Measurements from ENCODE around the gene ARPC4. TPM values are rescaled to one million over a fixed set of nuclear protein-coding genes. Genes with fewer than 3 reads are reported as not detected.

ARPC4 gene
- total RNA-seq, 2 donors from 2014 or later: 155 to 192 TPM

DNA sequence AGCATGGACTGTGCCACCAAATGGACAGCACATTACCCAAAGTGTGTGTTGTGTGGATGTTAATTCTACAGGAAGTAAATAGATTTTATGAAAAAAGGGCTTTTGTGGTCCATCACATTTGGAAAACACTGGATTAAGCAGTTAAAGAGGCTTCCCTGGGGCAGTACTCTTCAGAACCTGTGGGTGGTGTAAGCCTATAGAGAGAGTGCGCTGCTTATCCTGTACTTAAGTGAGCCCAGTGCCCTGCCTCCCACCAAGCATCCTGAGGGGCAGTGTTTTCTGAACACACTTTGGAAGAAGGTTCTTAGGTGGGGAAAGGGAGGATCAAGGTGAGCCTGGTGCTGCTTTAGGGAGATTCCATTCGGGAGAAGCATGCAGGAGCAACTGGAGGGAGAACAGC is 28.1 kb downstream of the ARPC4 start:
- ATAC-seq: no peak
- Mint-ChIP-seq H3K4me3 (no peak overlapping the region), H3K36me3 (ENCODE audit: low read depth) (peaks cover 6% of the 10 kb centered on the region), H3K27me3 (no peaks in the 10 kb centered on the region), H3K27ac (peak overlapping the region; percentile 85), H3K4me1 (no peaks in the 10 kb centered on the region)
- H3K9me3 ChIP-seq (ENCODE audit: control insufficient read depth, low read length, poor library complexity, severe bottlenecking): no peaks in the 10 kb centered on the region
- DNase-seq: no peak

DNA sequence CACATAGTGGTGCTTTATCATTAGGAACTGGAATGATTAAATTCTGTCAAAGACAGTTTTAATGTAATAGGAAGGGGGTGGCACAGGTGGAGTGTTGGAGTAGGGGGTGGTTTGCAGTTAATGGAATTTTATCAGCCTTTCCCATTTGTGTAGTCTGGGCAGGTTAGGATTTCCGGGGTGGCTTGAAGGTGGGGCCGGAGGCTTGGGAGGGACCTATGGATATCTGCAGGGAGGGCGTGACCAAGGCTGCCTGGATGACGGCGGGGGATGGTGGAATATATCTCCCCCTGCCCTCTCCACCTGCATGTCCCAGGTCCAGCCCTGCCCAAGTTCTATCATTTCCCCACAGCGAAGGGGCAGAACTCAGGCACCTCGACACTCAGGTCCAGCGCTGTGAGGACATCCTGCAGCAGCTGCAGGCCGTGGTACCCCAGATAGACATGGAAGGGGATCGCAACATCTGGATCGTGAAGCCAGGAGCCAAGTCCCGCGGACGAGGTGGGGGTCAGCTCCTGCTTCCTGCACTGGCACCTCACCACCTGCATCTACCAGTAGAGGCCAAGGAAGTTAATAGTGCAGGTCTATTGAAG is 32.7 kb downstream of the ARPC4 start:
- no peaks in the 10 kb centered on the region for H3K27me3 Mint-ChIP-seq
- no peaks in the 10 kb centered on the region for H3K9me3 ChIP-seq (ENCODE audit: control insufficient read depth, low read length, poor library complexity, severe bottlenecking)
- H3K4me3 Mint-ChIP-seq: no peak overlapping the region
- no peaks in the 10 kb centered on the region for H3K4me1 Mint-ChIP-seq
- no peak for ATAC-seq
- H3K27ac Mint-ChIP-seq: no peak overlapping the region
- no peak for DNase-seq
- no peaks in the 10 kb centered on the region for H3K36me3 Mint-ChIP-seq (ENCODE audit: low read depth)

DNA sequence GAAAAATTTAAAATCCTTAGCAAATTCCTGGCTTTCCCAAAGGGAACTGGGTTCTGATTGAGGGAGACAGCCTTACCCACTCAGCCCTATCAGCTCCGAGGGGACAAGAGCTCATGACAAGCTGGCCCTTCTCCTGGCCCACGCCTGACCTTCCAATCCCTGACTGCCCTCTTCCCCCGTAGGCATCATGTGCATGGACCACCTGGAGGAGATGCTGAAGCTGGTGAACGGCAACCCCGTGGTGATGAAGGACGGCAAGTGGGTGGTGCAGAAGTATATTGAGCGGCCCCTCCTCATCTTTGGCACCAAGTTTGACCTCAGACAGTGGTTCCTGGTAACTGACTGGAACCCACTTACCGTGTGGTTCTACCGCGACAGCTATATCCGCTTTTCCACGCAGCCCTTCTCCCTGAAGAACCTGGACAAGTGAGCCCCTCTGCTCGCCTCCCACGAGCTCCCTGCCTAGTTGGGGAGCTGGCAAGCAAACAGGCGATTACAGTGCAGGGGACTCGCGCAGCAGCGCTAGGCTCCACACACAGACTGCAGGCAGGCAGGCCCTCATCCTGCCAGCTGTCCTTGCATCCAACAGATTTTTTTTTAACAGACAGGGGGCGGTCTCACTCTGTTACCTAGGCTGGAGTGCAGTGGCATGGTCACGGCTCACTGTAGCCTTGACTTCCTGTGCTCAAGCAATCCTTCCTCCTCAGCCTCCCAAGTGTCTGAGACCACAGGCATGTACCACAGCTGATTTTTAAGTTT is 34.1 kb downstream of the ARPC4 start:
- Mint-ChIP-seq H3K4me1 (peaks cover 4% of the 10 kb centered on the region), H3K36me3 (ENCODE audit: low read depth) (no peaks in the 10 kb centered on the region), H3K4me3 (no peak overlapping the region), H3K27ac (peak overlapping the region; percentile 41), H3K27me3 (no peaks in the 10 kb centered on the region)
- ATAC-seq: peak; percentile 55
- H3K9me3 ChIP-seq (ENCODE audit: control insufficient read depth, low read length, poor library complexity, severe bottlenecking): no peaks in the 10 kb centered on the region
- no peak for DNase-seq

DNA sequence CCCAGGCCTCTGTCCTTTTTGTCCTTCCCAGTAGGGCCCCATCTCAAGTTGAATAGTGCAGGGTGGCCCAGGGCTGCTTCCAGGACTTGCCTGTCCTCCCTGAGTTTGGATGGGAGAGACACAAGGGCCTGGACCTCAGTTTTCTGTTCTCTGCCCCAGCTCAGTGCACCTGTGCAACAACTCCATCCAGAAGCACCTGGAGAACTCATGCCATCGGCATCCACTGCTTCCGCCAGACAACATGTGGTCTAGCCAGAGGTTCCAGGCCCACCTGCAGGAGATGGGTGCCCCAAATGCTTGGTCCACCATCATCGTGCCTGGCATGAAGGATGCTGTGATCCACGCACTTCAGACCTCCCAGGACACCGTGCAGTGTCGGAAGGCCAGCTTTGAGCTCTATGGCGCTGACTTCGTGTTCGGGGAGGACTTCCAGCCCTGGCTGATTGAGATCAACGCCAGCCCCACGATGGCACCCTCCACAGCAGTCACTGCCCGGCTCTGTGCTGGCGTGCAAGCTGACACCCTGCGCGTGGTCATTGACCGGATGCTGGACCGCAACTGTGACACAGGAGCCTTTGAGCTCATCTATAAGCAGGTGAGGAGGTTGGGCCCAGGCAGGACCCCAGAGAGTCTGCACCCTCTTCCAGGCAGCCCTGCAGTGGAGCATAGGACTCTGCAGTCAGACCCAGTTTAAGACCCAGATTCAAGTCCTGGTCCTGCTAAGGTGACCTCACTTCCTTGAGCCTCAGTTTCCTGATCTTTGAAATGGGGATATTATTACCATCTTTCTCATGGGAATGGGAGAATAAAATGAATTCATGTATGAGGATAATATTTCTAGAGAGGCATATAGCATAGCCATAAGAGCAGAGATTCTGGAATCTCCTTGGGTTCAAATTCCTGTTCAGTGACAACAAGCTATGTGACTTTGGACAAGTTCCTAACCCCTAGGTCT is 36.2 kb downstream of the ARPC4 start:
- no peak overlapping the region for H3K27ac Mint-ChIP-seq
- H3K36me3 Mint-ChIP-seq (ENCODE audit: low read depth): no peaks in the 10 kb centered on the region
- H3K4me3 Mint-ChIP-seq: no peak overlapping the region

DNA sequence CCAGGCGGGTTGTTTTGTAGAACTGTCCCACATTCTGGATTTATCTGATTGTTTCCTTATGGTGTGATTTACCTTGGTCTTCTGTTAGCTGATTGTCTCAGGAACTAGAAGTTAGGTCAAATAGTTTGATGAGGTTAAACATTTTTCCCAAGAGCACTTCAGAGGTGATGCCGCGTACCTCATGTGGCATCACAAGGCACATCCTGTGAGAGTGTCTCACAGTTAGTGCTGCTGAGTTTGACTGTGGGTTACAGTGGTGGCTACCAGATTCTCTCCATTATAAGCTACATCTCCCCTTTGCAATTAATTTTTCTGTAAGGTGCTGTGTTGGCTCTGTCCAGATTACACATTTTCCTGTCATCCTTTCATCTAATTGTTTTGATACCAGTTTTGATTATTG is 38.4 kb downstream of the ARPC4 start:
- H3K27ac Mint-ChIP-seq: peak overlapping the region; percentile 45

More for the DNA sequence above, 36.2 kb downstream of the ARPC4 start:
- no peak for ATAC-seq
- DNase-seq: no peak
- no peaks in the 10 kb centered on the region for H3K9me3 ChIP-seq (ENCODE audit: control insufficient read depth, low read length, poor library complexity, severe bottlenecking)
- Mint-ChIP-seq H3K4me1 (peaks cover 4% of the 10 kb centered on the region), H3K27me3 (no peaks in the 10 kb centered on the region)

DNA sequence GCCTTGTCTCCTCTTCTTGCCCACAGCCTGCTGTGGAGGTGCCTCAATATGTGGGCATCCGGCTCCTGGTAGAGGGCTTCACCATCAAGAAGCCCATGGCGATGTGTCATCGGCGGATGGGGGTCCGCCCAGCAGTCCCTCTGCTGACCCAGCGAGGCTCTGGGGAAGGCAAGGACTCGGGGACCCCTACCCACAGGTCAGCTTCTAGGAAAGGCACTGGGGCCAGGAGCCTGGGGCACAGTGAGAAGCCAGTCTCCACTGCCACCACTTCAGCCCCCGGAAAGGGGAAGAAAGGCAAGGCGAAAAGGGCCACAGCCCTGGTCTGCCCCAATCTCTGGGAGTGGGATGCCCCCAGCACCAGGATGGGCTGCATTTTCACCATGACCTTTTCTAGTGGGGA is 40.2 kb downstream of the ARPC4 start:
- Mint-ChIP-seq H3K27ac (no peak overlapping the region), H3K4me1 (peaks cover 4% of the 10 kb centered on the region), H3K36me3 (ENCODE audit: low read depth) (no peaks in the 10 kb centered on the region), H3K4me3 (no peak overlapping the region), H3K27me3 (no peaks in the 10 kb centered on the region)
- ATAC-seq (no peak), DNase-seq (no peak)
- no peaks in the 10 kb centered on the region for H3K9me3 ChIP-seq (ENCODE audit: control insufficient read depth, low read length, poor library complexity, severe bottlenecking)

More for the DNA sequence above, 38.4 kb downstream of the ARPC4 start:
- DNase-seq (no peak), ATAC-seq (no peak)
- no peaks in the 10 kb centered on the region for H3K9me3 ChIP-seq (ENCODE audit: control insufficient read depth, low read length, poor library complexity, severe bottlenecking)
- no peaks in the 10 kb centered on the region for H3K27me3 Mint-ChIP-seq
- H3K4me1 Mint-ChIP-seq: peaks cover 4% of the 10 kb centered on the region
- no peak overlapping the region for H3K4me3 Mint-ChIP-seq
- no peaks in the 10 kb centered on the region for H3K36me3 Mint-ChIP-seq (ENCODE audit: low read depth)

DNA sequence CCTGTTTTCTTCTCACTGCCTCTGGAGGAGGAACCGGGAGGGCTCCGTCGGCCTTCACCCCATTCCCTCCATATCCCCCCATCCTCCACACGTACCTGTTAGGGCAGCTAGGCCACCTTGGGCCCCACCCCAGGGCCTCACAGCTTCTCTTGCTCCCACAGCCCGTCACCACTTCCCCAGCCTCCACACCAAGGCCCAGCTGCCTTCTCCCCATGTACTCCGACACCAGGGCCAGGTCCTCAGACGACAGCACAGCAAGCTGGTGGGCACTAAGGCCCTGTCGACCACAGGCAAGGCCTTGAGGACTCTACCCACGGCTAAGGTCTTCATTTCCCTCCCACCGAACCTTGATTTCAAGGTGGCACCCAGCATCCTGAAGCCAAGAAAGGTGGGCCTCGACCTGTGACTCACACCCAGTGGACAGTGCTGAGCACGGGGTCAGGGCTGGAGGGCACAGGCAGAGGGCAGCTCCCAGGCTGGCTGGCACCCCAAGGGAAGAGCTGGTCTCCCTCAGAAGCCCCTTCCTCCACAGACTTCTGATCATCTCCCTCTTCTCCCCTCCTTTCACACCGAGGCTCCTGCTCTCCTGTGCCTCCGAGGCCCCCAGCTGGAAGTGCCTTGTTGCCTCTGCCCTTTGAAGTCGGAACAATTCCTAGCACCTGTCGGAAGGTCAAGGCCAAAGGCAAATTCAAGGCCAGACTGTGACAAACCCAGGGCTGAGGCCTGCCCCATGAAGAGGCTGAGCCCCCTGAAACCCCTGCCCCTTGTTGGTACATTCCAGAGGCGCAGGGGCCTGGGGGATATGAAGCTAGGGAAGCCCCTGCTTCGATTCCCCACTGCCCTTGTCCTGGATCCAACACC is 41.9 kb downstream of the ARPC4 start:
- peaks cover 6% of the 10 kb centered on the region for H3K4me1 Mint-ChIP-seq
- no peaks in the 10 kb centered on the region for H3K9me3 ChIP-seq (ENCODE audit: control insufficient read depth, low read length, poor library complexity, severe bottlenecking)
- H3K4me3 Mint-ChIP-seq: no peak overlapping the region
- ATAC-seq: no peak
- no peaks in the 10 kb centered on the region for H3K27me3 Mint-ChIP-seq
- H3K27ac Mint-ChIP-seq: peak overlapping the region; percentile 63
- no peak for DNase-seq
- no peaks in the 10 kb centered on the region for H3K36me3 Mint-ChIP-seq (ENCODE audit: low read depth)

DNA sequence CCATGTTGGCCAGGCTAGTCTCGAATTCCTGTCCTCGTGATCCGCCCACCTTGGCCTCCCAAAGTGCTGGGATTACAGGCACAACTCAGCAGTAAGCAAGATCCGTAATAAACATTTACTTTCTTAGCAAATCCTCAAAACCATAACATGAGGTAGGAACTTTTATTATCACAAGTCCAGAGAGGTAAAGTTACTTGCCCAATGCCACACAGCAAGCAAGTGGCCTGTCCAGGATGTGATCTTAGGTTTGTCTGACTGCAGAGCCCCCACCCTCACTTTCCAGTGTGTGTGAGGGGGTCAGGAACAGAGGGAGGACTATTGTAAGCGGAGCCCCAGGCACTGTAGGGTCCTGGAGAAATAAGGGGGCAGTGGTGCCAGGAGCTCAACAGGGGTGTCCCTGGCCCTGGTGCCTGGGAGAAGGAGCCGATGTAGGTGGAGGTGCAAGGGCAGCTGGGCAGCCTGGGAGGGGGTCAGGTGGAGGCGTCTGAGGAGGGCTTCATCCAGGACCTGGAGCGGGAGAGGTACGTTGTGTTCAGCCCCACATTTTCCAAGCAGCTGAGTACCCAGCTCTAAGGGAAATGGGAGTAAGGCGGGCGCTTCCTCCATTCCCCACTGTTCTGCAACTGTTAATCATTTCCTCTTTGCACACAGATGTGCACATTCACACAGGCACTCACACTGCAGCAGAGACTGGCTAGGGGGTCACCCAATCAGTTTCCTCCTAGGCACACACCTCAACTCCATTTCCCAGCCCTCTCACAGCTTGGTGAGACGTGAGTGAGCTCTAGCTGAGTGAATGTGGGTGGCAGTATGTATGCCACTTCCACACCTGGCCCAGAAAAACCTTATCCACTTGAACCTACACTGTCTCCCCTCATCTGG is 45.1 kb downstream of the ARPC4 start:
- DNase-seq (no peak), ATAC-seq (no peak)
- H3K27ac Mint-ChIP-seq: peak overlapping the region; percentile 39
- no peaks in the 10 kb centered on the region for H3K9me3 ChIP-seq (ENCODE audit: control insufficient read depth, low read length, poor library complexity, severe bottlenecking)
- peaks cover 13% of the 10 kb centered on the region for H3K4me1 Mint-ChIP-seq
- no peaks in the 10 kb centered on the region for H3K36me3 Mint-ChIP-seq (ENCODE audit: low read depth)
- no peak overlapping the region for H3K4me3 Mint-ChIP-seq
- no peaks in the 10 kb centered on the region for H3K27me3 Mint-ChIP-seq

DNA sequence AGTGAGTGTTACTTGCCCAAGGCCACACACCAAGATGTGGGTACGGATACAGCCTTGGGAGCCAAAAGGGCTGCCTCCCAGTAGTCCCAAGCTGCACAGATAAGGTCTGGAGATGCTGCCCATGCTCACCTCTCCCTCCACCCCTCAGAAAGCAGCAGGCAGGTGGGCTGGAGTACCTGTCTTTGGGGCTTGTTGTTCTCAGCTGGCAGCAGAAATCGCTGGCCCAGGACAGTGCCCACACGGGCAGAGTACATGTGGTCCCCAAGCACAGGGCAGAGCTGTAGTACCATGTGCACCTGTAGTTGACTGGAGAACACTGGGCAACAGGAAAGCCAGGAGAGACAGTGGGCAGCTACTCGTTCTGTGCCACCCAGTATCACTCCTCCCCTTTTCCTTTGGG is 46.0 kb downstream of the ARPC4 start:
- Mint-ChIP-seq H3K27me3 (no peaks in the 10 kb centered on the region), H3K4me3 (no peak overlapping the region), H3K27ac (no peak overlapping the region), H3K4me1 (peaks cover 18% of the 10 kb centered on the region), H3K36me3 (ENCODE audit: low read depth) (no peaks in the 10 kb centered on the region)
- no peaks in the 10 kb centered on the region for H3K9me3 ChIP-seq (ENCODE audit: control insufficient read depth, low read length, poor library complexity, severe bottlenecking)
- ATAC-seq (no peak), DNase-seq (no peak)

DNA sequence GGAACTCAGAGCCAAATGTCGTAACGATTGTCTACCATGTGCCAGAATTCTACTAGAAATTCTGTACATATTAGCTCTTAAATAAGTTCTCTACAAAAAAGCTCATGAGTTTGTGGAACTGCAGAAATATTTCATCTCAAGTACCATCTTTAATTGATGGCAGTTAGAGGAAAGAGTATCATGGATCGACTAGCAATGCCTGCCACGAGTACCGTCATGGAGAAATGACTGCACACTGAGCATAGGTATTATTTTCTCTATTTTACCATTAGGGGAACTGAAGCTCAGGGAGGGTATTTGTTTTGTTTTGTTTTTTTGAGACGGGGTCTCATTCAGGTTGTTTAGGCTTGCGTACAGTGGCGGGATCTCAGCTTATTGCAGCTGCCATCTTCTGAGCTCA is 48.1 kb downstream of the ARPC4 start:
- H3K4me3 Mint-ChIP-seq: no peak overlapping the region
- H3K27ac Mint-ChIP-seq: no peak overlapping the region
- no peak for DNase-seq
- H3K27me3 Mint-ChIP-seq: no peaks in the 10 kb centered on the region
- ATAC-seq: no peak
- peaks cover 21% of the 10 kb centered on the region for H3K4me1 Mint-ChIP-seq
- no peaks in the 10 kb centered on the region for H3K36me3 Mint-ChIP-seq (ENCODE audit: low read depth)
- no peaks in the 10 kb centered on the region for H3K9me3 ChIP-seq (ENCODE audit: control insufficient read depth, low read length, poor library complexity, severe bottlenecking)

DNA sequence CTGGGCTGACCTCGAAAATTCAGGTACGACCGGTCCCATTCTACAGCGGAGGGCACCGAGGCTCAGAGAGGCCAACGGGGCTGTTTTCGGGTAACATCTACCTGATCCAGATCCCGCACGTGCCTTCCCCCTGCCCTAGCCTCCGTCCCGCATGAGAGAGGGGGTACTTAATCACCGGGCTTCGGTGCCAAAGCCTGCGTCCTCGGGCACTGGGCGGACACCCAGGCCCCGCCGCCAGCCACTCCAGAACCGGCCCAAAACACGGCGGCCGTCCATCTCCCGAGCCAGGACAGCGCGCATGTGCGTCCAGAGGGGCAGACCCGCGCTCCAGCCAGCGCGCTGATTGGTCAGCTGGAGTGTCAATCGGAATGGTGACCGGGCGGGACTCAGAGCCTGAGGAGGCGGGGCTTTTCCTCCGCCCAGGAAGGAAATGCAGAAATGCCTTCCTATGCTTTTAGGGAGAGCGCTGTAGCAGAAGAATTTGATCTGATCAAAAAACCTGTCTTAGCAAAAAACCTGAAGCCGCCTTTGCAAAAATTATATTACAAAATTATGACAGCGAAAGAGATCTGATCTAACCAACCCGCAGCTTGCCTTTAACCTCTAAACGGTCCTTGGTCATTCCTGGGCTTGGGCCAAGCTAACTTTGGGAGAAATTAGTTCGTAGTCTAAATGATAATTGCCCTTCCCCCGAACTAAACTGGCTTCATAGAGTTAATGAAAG is 51.0 kb downstream of the ARPC4 start, which contains the start of gene RPUSD3:
TSS of gene RPUSD3 (minus strand) at position 294 of the 724 bp plus-strand sequence. CDS start at position 276, 18 bp downstream.
- Mint-ChIP-seq H3K4me3 (peak within 1 kb of the TSS; percentile 97), H3K27ac (peak within 1 kb of the TSS; percentile 97), H3K27me3 (no peaks in the 10 kb centered on the region), H3K4me1 (peaks cover 19% of the 10 kb centered on the region), H3K36me3 (ENCODE audit: low read depth) (no peaks in the 10 kb centered on the region)
- ATAC-seq (peak; percentile 99), DNase-seq (peak; percentile 91 to 98 (median 92))
- H3K9me3 ChIP-seq (ENCODE audit: control insufficient read depth, low read length, poor library complexity, severe bottlenecking): no peaks in the 10 kb centered on the region

Measured in T-helper 17 cell (primary cell).